ENCODE results near the gene HOGA1.
"Not testable (repeated sequence)": the region's sequence is repeated elsewhere in the genome, so short reads cannot be mapped to it uniquely, and the experiment has no call there.

The HOGA1 gene

DNA sequence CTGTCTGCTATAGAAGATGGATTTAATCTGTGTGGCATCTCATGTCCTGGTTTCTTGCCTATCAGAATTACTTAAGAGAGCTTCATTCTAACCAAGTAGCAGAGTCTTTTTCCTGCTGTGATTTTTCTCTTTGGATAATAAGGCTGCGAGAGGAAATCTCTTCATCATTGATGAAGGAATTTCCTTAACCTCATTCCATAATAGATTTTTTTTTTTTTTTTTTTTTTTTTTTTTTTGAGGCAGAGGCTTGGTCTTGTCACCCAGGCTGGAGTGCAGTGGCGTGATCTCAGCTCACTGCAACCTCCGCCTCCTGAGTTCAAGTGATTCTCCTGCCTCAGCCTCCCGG lies 65.2 kb downstream of the HOGA1 start:
- DNase-seq (ENCODE audit: low spot score): not testable (repeated sequence)

GRCh38 chr10:97650726-97651125 lies 66.5 kb downstream of the HOGA1 start:
- no peak for DNase-seq (ENCODE audit: low spot score)

GRCh38 chr10:97651773-97652172 lies 67.6 kb downstream of the HOGA1 start:
- DNase-seq (ENCODE audit: low spot score): no peak

DNA sequence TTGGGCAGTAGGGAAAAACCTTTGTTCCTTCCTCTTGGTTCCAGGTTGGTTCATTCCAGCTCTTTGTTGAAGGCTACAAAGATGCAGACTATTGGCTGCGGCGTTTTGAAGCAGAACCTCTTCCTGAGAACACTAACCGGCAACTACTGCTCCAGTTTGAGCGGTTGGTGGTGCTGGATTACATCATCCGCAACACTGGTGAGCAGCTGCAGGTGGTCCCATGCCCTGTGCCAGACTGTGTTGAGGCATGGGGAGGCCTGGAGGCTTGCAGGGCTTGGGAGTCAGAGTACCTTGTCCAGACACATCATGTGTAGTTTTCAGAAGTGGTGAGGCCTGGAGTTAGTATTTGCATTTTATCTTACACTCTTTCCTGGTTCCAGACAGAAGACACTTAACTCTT lies 72.6 kb downstream of the HOGA1 start:
- no peak for DNase-seq (ENCODE audit: low spot score)

GRCh38 chr10:97659589-97659988 lies 75.4 kb downstream of the HOGA1 start:
- peak; percentile 26 for DNase-seq (ENCODE audit: low spot score)
